HepG2 (cell line): Measurements from ENCODE around the gene YPEL3. TPM values are rescaled to one million over a fixed set of nuclear protein-coding genes. Genes with fewer than 3 reads are reported as not detected.

Source experiments
- EED ChIP-seq: sonication (generic); formaldehyde crosslinking; IDR thresholded peaks from 2 replicates; pipeline ENCODE4 v1.5.0; 2020; ENCODE audit warnings: mild to moderate bottlenecking, missing genetic modification reagents
- EP300 ChIP-seq, 3 experiments: sonication (generic) in 1 of 3; formaldehyde crosslinking in 1 of 3; IDR thresholded peaks; 2 replicates each; pipeline versions ENCODE4 v1.5.1 to v1.6.1; 2011 to 2020; ENCODE audit warnings: low read depth in 2 of 3, low read length in 2 of 3, borderline replicate concordance in 1 of 3, improper control_type of control experiment in 1 of 3, mild to moderate bottlenecking in 1 of 3, missing genetic modification reagents in 1 of 3, moderate library complexity in 1 of 3
- ETV5 ChIP-seq: IDR thresholded peaks from 2 replicates; pipeline ENCODE4 v1.6.1; 2018; ENCODE audit warnings: missing biosample characterization, missing genetic modification reagents, inconsistent platforms, borderline replicate concordance
- GZF1 ChIP-seq: sonication (generic); formaldehyde crosslinking; IDR thresholded peaks from 2 replicates; pipeline ENCODE4 v1.5.1; 2020; ENCODE audit warnings: mild to moderate bottlenecking, missing genetic modification reagents
- MAFK ChIP-seq, 2 experiments: IDR thresholded peaks in 1 of 2; conservative IDR thresholded peaks in 1 of 2; 2 replicates each; pipeline ENCODE4 v1.6.1; 2011; ENCODE audit warnings: improper control_type of control experiment in 2 of 2, low read length in 2 of 2
- MED13 ChIP-seq: sonication (generic); formaldehyde crosslinking; IDR thresholded peaks from 2 replicates; pipeline ENCODE4 v1.5.0; 2020; ENCODE audit warnings: missing genetic modification reagents
- NFE2 ChIP-seq: sonication (generic); formaldehyde crosslinking; IDR thresholded peaks from 2 replicates; pipeline ENCODE4 v1.4.0; 2020; ENCODE audit warnings: missing genetic modification reagents
- SATB2 ChIP-seq: sonication (generic); formaldehyde crosslinking; IDR thresholded peaks from 2 replicates; pipeline ENCODE4 v1.5.0; 2020; ENCODE audit warnings: missing genetic modification reagents
- ZBTB7A ChIP-seq: sonication (generic); formaldehyde crosslinking; IDR thresholded peaks from 2 replicates; pipeline ENCODE4 v1.8.0; 2022; ENCODE audit warnings: mild to moderate bottlenecking, missing genetic modification reagents
- ZIK1 ChIP-seq: sonication (generic); formaldehyde crosslinking; IDR thresholded peaks from 2 replicates; pipeline ENCODE4 v1.5.0; 2020; ENCODE audit warnings: mild to moderate bottlenecking, low read depth, missing genetic modification reagents, borderline replicate concordance
- ZNF235 ChIP-seq: sonication (generic); formaldehyde crosslinking; IDR thresholded peaks from 2 replicates; pipeline ENCODE4 v1.8.1; 2023; ENCODE audit warnings: mild to moderate bottlenecking, missing genetic modification reagents, borderline replicate concordance
- polyA plus RNA-seq, 8 experiments: library from polyadenylated mRNA; depleted of rRNA in 3 of 8; stranded (reverse) in 7 of 8; unstranded in 1 of 8; fragments of >200 nt; fragmentation: Illumina TruSeq in 4 of 8; extraction: Trizol in 4 of 8; gene quantifications; 2 replicates each; pipeline versions ENCODE4 v1.2.1 to v1.2.3, GENCODE V29; 2011 to 2016; ENCODE audit warnings: low read depth in 4 of 8, missing spikeins in 1 of 8, mixed read lengths in 1 of 8; ENCODE audit not compliant: insufficient read depth in 1 of 8
- total RNA-seq, 5 experiments: library from RNA; depleted of rRNA; stranded (reverse); fragments of >200 nt; fragmentation: Illumina TruSeq; extraction: Trizol; gene quantifications; 2 replicates each; pipeline ENCODE4 v1.2.3, GENCODE V29; 2016; ENCODE audit warnings: low read depth in 1 of 5
- TF ChIP-seq, protein P1 (sequence below): IDR thresholded peaks from 2 replicates; pipeline ENCODE4 v1.6.1; 2016
- TF ChIP-seq, protein P2 (sequence below): conservative IDR thresholded peaks from 2 replicates; pipeline ENCODE4 v1.6.1; 2018; ENCODE audit warnings: missing genetic modification reagents
- TF ChIP-seq, protein P3 (sequence below): sonication (generic); formaldehyde crosslinking; conservative IDR thresholded peaks from 2 replicates; pipeline ENCODE4 v1.5.0; 2020; ENCODE audit warnings: missing genetic modification reagents
- TF ChIP-seq, protein P4 (sequence below): IDR thresholded peaks from 2 replicates; pipeline ENCODE4 v1.6.1; 2018; ENCODE audit warnings: missing genetic modification reagents, mild to moderate bottlenecking, missing compliant biosample characterization
- TF ChIP-seq, protein P5 (sequence below): sonication (generic); formaldehyde crosslinking; IDR thresholded peaks from 2 replicates; pipeline ENCODE4 v1.8.1; 2023; ENCODE audit warnings: mild to moderate bottlenecking, missing genetic modification reagents
- TF ChIP-seq, protein P6 (sequence below): sonication (generic); formaldehyde crosslinking; IDR thresholded peaks from 2 replicates; pipeline ENCODE4 v1.5.0; 2020; ENCODE audit warnings: missing genetic modification reagents

YPEL3 gene
- total and polyA plus RNA-seq, 2 of the 13 experiments (the other 11 are each of a cell fraction or from before 2014, with no cell fraction given): 5.4 to 47.0 TPM

DNA sequence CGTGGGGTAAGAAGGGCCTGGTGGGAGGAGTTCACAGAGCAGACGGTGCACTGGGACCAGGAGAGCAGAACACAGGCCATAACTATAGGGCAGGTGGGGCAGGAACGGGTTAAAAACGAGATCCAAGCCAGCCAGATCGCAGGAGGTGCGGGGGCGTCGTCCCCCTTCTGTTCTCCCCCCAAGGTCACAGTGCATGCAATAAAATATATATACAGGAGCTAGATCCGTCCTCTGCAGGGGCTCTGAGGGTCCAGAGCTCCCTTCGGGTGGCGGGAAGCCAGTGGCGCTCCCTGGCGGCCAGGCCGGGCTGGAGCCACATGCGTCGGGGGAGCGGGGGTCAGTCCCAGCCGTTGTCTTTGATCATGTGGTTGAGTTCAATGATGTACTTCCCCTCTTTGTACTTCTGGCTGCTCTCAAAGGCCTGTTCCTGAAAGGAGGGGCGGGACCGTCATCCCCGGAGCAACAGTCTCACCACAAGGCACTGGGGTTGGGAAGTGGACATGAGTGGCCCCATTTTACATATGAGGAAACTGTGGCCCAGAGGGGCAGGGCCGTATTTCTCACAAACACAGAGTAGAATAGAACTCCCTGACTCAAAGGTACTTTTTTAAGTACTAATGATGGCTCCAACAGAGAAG lies 3.5 kb downstream of the YPEL3 start (continued):
- no peak for TF ChIP-seq EP300 (IDR thresholded peaks at IDR 0.05; ENCODE audit: low read depth in 2 of 2, low read length in 2 of 2)
- TF ChIP-seq EP300 (CRISPR knock-in tag; IDR thresholded peaks at IDR 0.05; ENCODE audit: borderline replicate concordance): no peak
- TF ChIP-seq, protein P1, sequence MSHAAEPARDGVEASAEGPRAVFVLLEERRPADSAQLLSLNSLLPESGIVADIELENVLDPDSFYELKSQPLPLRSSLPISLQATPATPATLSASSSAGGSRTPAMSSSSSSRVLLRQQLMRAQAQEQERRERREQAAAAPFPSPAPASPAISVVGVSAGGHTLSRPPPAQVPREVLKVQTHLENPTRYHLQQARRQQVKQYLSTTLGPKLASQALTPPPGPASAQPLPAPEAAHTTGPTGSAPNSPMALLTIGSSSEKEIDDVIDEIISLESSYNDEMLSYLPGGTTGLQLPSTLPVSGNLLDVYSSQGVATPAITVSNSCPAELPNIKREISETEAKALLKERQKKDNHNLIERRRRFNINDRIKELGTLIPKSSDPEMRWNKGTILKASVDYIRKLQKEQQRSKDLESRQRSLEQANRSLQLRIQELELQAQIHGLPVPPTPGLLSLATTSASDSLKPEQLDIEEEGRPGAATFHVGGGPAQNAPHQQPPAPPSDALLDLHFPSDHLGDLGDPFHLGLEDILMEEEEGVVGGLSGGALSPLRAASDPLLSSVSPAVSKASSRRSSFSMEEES: peak; percentile 95
- TF ChIP-seq, protein P2, sequence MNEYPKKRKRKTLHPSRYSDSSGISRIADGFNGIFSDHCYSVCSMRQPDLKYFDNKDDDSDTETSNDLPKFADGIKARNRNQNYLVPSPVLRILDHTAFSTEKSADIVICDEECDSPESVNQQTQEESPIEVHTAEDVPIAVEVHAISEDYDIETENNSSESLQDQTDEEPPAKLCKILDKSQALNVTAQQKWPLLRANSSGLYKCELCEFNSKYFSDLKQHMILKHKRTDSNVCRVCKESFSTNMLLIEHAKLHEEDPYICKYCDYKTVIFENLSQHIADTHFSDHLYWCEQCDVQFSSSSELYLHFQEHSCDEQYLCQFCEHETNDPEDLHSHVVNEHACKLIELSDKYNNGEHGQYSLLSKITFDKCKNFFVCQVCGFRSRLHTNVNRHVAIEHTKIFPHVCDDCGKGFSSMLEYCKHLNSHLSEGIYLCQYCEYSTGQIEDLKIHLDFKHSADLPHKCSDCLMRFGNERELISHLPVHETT (CRISPR knock-in tag): no peak
- TF ChIP-seq, protein P3, sequence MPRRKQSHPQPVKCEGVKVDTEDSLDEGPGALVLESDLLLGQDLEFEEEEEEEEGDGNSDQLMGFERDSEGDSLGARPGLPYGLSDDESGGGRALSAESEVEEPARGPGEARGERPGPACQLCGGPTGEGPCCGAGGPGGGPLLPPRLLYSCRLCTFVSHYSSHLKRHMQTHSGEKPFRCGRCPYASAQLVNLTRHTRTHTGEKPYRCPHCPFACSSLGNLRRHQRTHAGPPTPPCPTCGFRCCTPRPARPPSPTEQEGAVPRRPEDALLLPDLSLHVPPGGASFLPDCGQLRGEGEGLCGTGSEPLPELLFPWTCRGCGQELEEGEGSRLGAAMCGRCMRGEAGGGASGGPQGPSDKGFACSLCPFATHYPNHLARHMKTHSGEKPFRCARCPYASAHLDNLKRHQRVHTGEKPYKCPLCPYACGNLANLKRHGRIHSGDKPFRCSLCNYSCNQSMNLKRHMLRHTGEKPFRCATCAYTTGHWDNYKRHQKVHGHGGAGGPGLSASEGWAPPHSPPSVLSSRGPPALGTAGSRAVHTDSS: no peak
- no peak for TF ChIP-seq EED (CRISPR knock-in tag)
- TF ChIP-seq GZF1: peak; percentile 79; the same call in 1 of the 2 replicates
- TF ChIP-seq, protein P4, sequence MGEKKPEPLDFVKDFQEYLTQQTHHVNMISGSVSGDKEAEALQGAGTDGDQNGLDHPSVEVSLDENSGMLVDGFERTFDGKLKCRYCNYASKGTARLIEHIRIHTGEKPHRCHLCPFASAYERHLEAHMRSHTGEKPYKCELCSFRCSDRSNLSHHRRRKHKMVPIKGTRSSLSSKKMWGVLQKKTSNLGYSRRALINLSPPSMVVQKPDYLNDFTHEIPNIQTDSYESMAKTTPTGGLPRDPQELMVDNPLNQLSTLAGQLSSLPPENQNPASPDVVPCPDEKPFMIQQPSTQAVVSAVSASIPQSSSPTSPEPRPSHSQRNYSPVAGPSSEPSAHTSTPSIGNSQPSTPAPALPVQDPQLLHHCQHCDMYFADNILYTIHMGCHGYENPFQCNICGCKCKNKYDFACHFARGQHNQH (CRISPR knock-in tag): peak; percentile 86
- peak; percentile 36 for TF ChIP-seq SATB2 (CRISPR knock-in tag)
- no peak for TF ChIP-seq NFE2 (CRISPR knock-in tag)
- peak; percentile 79 for TF ChIP-seq ETV5 (CRISPR knock-in tag)
- peak; percentile 90; the same call in 1 of the 2 replicates for TF ChIP-seq ZBTB7A (CRISPR knock-in tag)
- peak; percentile 57; the same call in 1 of the 2 replicates for TF ChIP-seq ZNF235
- no peak for TF ChIP-seq MED13
- TF ChIP-seq, protein P5, sequence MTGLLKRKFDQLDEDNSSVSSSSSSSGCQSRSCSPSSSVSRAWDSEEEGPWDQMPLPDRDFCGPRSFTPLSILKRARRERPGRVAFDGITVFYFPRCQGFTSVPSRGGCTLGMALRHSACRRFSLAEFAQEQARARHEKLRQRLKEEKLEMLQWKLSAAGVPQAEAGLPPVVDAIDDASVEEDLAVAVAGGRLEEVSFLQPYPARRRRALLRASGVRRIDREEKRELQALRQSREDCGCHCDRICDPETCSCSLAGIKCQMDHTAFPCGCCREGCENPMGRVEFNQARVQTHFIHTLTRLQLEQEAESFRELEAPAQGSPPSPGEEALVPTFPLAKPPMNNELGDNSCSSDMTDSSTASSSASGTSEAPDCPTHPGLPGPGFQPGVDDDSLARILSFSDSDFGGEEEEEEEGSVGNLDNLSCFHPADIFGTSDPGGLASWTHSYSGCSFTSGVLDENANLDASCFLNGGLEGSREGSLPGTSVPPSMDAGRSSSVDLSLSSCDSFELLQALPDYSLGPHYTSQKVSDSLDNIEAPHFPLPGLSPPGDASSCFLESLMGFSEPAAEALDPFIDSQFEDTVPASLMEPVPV (CRISPR knock-in tag): no peak; the same call in 1 of the 2 replicates
- no peak for TF ChIP-seq MAFK (conservative IDR thresholded peaks at IDR 0.05 in 1 of 2, IDR thresholded peaks at IDR 0.05 in 1 of 2; ENCODE audit: low read length in 2 of 2)
- TF ChIP-seq, protein P6, sequence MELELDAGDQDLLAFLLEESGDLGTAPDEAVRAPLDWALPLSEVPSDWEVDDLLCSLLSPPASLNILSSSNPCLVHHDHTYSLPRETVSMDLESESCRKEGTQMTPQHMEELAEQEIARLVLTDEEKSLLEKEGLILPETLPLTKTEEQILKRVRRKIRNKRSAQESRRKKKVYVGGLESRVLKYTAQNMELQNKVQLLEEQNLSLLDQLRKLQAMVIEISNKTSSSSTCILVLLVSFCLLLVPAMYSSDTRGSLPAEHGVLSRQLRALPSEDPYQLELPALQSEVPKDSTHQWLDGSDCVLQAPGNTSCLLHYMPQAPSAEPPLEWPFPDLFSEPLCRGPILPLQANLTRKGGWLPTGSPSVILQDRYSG (CRISPR knock-in tag): no peak; the same call in 1 of the 2 replicates
- TF ChIP-seq ZIK1 (CRISPR knock-in tag): 0 out of 2 replicates have a peak, but pooled peaks have one; percentile 28
